ENCODE results near the gene GPR146.
"Not testable (repeated sequence)": the region's sequence is repeated elsewhere in the genome, so short reads cannot be mapped to it uniquely, and the experiment has no call there.

GPR146 gene

GRCh38 chr7:1059200-1060091 is 15.1 kb downstream of the GPR146 start:
- no peak for DNase-seq

DNA sequence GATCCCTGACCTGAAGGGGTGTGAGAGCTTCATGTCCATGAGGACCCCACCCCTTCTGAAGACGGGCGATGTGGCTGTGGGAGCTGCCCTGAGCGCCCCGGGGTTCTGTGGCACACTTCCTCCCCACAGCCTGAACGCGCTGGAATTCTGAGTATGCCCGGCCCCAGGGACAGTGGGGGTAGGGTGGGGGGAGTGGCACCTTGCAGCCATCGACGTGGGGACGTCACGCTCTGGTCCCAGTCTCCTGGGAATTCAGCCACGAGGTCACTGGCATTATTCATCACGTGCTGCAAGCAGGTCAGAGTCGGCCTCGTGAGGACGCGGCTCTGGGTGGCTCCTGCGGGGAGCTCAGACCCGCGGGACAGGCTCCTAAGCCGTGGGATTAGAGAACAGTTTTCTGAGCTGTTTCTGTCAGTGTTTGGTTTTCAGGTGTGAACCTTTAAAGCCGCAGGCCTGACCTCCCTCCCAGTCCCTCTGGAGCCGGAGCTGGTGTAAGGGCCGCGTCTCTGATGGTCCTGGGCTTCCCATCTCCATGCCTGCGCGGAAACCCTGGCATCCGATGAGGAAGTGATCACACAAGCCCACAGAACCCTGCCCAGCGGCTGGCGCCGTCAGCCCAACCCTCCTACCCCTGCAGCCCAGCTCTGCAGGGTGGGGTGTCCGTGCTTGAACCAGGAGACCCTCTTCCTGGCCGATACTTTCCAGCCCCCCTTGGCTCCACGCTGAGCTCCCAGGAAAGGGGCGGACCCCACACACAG is 16.1 kb downstream of the GPR146 start:
- DNase-seq = peak; percentile 41

GRCh38 chr7:1061180-1061579 is 16.8 kb downstream of the GPR146 start:
- DNase-seq = no peak

GRCh38 chr7:1062296-1063294 is 18.2 kb downstream of the GPR146 start:
- DNase-seq = peak; percentile 82

GRCh38 chr7:1063361-1063760 is 19.0 kb downstream of the GPR146 start:
- no peak for DNase-seq

GRCh38 chr7:1064581-1064980 is 20.2 kb downstream of the GPR146 start:
- no peak for DNase-seq

GRCh38 chr7:1065263-1065584 is 20.9 kb downstream of the GPR146 start:
- DNase-seq = no peak

- DNase-seq = peak; percentile 73
Observed at GRCh38 chr7:1065585-1066241, 21.4 kb downstream of the GPR146 start.

DNA sequence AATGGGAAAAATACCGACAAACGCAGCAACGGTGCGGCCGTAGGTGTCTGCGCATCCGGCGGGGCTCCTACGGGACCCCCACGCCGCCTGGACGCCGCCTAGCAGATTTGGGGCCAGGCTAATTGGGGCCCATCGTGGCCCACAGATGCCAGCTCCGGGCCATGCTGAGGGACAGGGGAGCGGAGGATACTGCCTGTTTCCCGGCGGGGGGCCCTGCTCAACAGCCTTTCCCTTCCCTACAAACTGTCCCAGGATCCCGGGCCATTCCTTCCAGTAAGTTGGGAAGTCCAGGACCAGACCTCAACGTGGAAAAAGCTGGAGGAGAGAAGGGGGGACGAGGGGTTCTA is 21.9 kb downstream of the GPR146 start:
- DNase-seq = no peak

DNA sequence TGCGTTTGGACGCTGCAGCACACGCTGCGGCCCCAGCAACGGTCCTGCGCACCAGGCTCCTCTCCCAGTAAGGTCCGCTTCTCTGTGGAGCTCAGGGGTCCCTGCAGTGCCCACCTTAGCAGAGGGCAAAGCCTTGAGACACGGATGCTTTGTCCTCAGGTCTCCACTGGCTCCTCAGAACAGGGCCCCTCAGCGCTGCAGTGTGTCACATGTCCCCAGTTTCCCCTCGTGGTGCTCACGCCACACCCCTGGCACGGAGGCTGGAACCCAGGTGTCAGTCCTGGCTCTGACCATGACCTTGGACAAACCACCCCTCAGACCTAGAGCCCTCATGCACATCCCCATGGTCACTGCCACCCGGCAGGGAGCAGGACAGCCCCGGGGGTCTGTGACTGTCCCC is 23.7 kb downstream of the GPR146 start:
- no peak for DNase-seq

- no peak for DNase-seq
Observed at GRCh38 chr7:1068619-1069018, 24.3 kb downstream of the GPR146 start.

- no peak for DNase-seq
Observed at GRCh38 chr7:1070544-1071011, 26.2 kb downstream of the GPR146 start.

GRCh38 chr7:1071731-1072254 is 27.4 kb downstream of the GPR146 start:
- no peak for DNase-seq

DNA sequence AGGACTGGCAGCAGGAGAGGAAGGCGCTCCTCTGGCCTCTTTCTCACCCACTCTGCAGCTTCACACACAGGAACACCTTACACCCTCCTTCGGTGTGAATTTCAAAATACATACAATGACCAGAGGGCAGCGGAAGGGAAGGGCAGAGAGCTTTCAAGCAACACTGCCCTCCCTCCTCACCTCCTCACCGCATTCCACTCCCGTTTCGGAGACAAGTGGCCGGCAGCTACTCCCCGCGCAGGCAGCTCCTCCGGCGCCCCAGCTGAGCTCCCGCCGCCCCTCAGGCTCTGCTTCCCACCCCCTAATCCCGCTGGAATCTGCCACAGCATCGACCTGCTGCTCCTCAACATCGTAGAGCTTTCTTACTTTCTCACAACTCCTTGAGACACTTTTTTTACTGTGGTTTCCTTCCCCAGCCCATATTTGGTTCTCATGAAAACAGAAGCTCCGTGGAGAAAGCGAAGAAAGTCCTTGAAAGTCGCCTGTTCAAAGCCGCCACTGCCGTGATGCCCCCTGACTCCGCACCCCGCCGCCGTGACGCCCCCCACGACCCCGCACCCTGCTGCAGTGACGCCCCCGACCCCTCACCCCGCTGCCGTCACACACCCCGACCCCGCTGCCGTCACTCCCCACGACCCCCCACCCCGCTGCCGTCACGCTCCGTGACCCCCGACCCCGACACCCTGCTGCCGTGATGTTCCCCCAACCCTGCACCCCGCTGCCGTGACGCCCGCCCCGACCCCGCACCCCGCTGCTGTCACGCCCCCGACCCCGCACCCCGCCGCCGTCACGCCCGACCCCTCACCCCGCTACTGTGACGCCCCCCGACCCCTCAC is 29.0 kb downstream of the GPR146 start:
- no peak for DNase-seq

GRCh38 chr7:1074018-1074417 is 29.7 kb downstream of the GPR146 start:
- DNase-seq = not testable (repeated sequence)

- DNase-seq = no peak
Observed at GRCh38 chr7:1074593-1075431, 30.5 kb downstream of the GPR146 start.

DNA sequence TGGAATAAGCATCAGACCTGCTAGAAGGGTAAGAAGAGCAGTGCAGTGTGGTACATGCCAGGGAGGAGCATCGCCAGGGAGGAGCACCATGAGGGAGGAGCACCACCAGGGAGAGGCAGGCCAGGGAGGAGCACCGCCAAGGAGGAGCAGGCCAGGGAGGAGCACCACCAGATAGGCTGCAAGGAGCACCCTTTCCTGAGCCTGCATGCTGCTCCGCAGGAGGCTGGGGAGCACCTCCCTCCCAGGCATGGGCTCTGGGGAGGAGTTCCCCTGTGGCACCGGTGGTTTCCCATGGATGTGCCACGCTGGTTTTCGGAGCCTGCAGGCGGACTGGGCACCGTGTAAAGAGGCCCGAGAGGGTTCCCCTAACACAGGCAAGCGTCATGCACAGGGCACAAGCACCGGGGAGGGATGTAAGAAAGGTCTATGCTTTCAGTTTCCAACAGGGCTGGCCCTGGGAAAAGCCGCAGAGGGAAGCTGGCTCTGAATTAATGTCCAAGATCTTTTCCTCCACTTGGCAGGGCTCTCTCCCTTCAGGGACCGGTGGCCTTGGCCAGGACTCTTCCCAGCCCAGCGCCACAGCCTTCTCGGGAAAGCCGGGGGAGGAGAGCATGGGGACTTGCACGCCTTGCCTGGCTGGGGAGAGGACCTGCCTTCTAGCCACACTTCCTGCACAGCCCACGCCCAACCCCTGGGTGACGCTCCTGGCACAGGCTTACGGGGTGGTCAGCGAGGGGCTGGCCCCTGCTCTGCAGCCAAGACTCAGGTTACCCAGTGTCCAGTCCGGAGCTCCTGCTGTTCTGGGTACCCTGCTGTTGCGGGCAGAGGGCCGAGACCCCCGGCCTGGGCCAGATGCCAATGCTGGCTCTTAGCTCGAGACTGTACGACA is 32.1 kb downstream of the GPR146 start:
- DNase-seq = no peak

DNA sequence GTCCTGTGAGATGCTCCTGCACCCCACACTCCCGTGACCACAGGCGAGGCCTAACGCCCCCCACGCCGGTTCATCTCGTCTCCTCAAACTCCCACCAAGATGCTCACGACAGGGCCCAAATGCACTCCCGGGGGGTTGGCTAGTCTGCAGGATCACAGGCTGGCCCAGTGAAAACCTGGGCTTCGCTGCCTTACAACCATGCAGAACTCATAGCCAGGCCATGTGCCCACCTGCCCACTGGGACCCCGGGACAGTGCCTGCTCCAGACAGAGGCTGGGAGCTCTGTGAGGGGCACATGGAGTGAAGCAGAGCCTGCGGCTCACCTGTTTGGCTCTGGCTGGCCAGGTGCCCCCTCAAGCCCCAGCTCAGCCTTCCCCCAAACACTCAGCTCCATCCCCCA is 34.2 kb downstream of the GPR146 start:
- no peak for DNase-seq

DNA sequence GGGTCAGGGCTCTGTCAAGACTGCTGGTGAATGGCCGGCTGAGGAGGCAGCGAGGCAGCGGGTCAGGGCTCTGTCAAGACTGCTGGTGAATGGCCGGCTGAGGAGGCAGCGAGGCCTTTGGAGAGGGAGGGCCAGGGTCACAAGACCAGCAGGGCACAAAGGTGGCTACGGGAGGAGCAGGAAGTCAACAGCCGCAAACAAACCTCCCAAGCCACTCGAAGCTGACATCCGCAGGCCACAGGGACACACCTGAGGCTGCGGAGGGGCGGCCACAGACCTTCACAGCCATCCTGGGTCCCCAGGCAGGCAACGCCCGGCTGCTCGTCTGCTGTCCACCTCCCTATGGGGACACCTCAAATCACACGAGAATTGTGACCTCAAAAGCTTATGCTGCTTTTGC is 34.6 kb downstream of the GPR146 start:
- no peak for DNase-seq

Data from inflammatory macrophage treated with lipopolysaccharide for 4 hours (primary cell).